Upper lobe of left lung (tissue), 6 donors: ENCODE measurements around the gene CDSN. TPM values are rescaled to one million over a fixed set of nuclear protein-coding genes. Genes with fewer than 3 reads are reported as not detected.

Source experiments
- ATAC-seq, 2 donors: fragments of 200-7000 bp; cut with Tn5 transposase; one replicate each; pipeline ENCODE4 v1.9.1; 2022; ENCODE audit warnings: mild to moderate bottlenecking in 2 of 2, moderate library complexity in 2 of 2; ENCODE audit not compliant: low FRiP score in 2 of 2
- DNase-seq, 2 donors: peaks; one replicate each; pipeline ENCODE4 v3.0.0-alpha.2; 2019 to 2020
- H3K27ac ChIP-seq, 4 donors: fragments of 200-600 bp; sonication (generic); one replicate each; pipeline ENCODE4 v1.5.1; 2016 to 2019
- H3K27me3 ChIP-seq, 4 donors: fragments of 200-600 bp; sonication (generic); one replicate each; pipeline ENCODE4 v1.5.1; 2017 to 2019
- H3K36me3 ChIP-seq, 4 donors: fragments of 200-600 bp; sonication (generic); one replicate each; pipeline ENCODE4 v1.5.1; 2016 to 2019
- H3K4me1 ChIP-seq, 4 donors: fragments of 200-600 bp; sonication (generic); one replicate each; pipeline ENCODE4 v1.5.1; 2018 to 2019
- H3K4me3 ChIP-seq, 4 donors: fragments of 200-600 bp; sonication (generic); one replicate each; pipeline ENCODE4 v1.5.1; 2017 to 2019; ENCODE audit warnings: mild to moderate bottlenecking in 2 of 4, moderate library complexity in 1 of 4
- H3K9me3 ChIP-seq, 4 donors: fragments of 200-600 bp; sonication (generic); one replicate each; pipeline ENCODE4 v1.5.1; 2018 to 2019
- CTCF ChIP-seq, 6 experiments: fragments of 450-650 bp in 4 of 6; fragments of 200-600 bp in 2 of 6; sonication (generic) in 2 of 6; IDR thresholded peaks; one replicate each; pipeline ENCODE4 v1.5.1; 2016 to 2019; ENCODE audit warnings: antibody characterized with exemption in 6 of 6
- EP300 ChIP-seq, 4 donors: sonication (generic); formaldehyde crosslinking; IDR thresholded peaks; one replicate each; pipeline ENCODE4 v1.5.1; 2017; ENCODE audit warnings: antibody characterized with exemption in 4 of 4, control low read depth in 2 of 4
- POLR2A ChIP-seq, 4 donors: fragments of 450-650 bp; IDR thresholded peaks; one replicate each; pipeline ENCODE4 v1.5.1; 2016 to 2017; ENCODE audit warnings: antibody characterized with exemption in 4 of 4, mild to moderate bottlenecking in 2 of 4
- POLR2AphosphoS5 ChIP-seq, 2 donors: sonication (generic); formaldehyde crosslinking; IDR thresholded peaks; one replicate each; pipeline ENCODE4 v1.5.1; 2017; ENCODE audit warnings: antibody characterized with exemption in 2 of 2
- WGBS, 2 donors: methylation state at CpG; one replicate each; pipeline ENCODE4 v1.1.5; 2017 to 2018; 5-methylcytosine and 5-hydroxymethylcytosine counted together
- total RNA-seq, 6 donors: library from RNA; depleted of rRNA in 4 of 6; stranded (reverse); fragments of >200 nt in 4 of 6; gene quantifications; one replicate each; pipeline versions ENCODE4 v1.1.0 to v1.2.1, GENCODE V29; 2016 to 2021
- donor health status: DM: no; HTN: no; CAD: no; lungs with moderate emphysema.
- donor health status: DM: no; HTN: yes; CAD: no; lungs with severe emphysema.

The CDSN gene
- total RNA-seq, 6 donors from 2014 or later = not detected

- Histone ChIP-seq H3K9me3 (no peaks in the 10 kb centered on the region), H3K4me3 (no peak overlapping the region), H3K27ac (no peak overlapping the region), H3K27me3 (no peaks in the 10 kb centered on the region), H3K4me1 (peaks cover 19 to 29% (median 27%) of the 10 kb centered on the region in 4 donors), H3K36me3 (no peaks in the 10 kb centered on the region)
- DNase-seq (no peak), ATAC-seq (no peak)
- TF ChIP-seq EP300 (IDR thresholded peaks at IDR 0.05) (no peak), POLR2A (IDR thresholded peaks at IDR 0.05) (no peak), CTCF (IDR thresholded peaks at IDR 0.05) (no peak), POLR2AphosphoS5 (IDR thresholded peaks at IDR 0.05) (no peak)
- 73 to 90% methylated on average over 5 to 6 of the region's 6 CpGs for WGBS, 2 donors
Measured at GRCh38 chr6:31090973-31091364, 29.3 kb downstream of the CDSN start.

GRCh38 chr6:31090275-31090972, 29.8 kb downstream of the CDSN start:
- no peak overlapping the region for H3K27ac ChIP-seq
- no peak for ATAC-seq
- WGBS, 2 donors = 85 to 96% methylated on average over 3 of the region's 3 CpGs

GRCh38 chr6:31087494-31088089, 32.7 kb downstream of the CDSN start:
- Histone ChIP-seq H3K9me3 (no peaks in the 10 kb centered on the region), H3K27me3 (no peaks in the 10 kb centered on the region), H3K4me1 (peaks cover 5 to 8% (median 5%) of the 10 kb centered on the region in 4 donors), H3K27ac (peak overlapping the region in 1 of 4 donors; percentile 71), H3K4me3 (no peak overlapping the region), H3K36me3 (no peaks in the 10 kb centered on the region)
- WGBS, 2 donors = 13% methylated on average over 14 of the region's 14 CpGs
- DNase-seq (peak in 1 of 2 donors; percentile 80), ATAC-seq (peak; percentile 90 to 96)
- TF ChIP-seq EP300 (IDR thresholded peaks at IDR 0.05) = no peak
- TF ChIP-seq CTCF (IDR thresholded peaks at IDR 0.05) = peak; percentile 66 to 81 (median 70)

More at GRCh38 chr6:31090275-31090972, 29.8 kb downstream of the CDSN start:
- no peak for DNase-seq
- Histone ChIP-seq H3K4me3 (no peak overlapping the region), H3K27me3 (no peaks in the 10 kb centered on the region), H3K9me3 (no peaks in the 10 kb centered on the region), H3K36me3 (no peaks in the 10 kb centered on the region), H3K4me1 (peaks cover 19 to 29% (median 27%) of the 10 kb centered on the region in 4 donors)
- TF ChIP-seq POLR2AphosphoS5 (IDR thresholded peaks at IDR 0.05) (no peak), POLR2A (IDR thresholded peaks at IDR 0.05) (no peak), CTCF (IDR thresholded peaks at IDR 0.05) (no peak), EP300 (IDR thresholded peaks at IDR 0.05) (no peak)

GRCh38 chr6:31086788-31087440, 33.3 kb downstream of the CDSN start:
- H3K4me3 ChIP-seq = no peak overlapping the region
- H3K9me3 ChIP-seq = no peaks in the 10 kb centered on the region
- DNase-seq (no peak), ATAC-seq (peak in 1 of 2 donors; percentile 53)
- H3K4me1 ChIP-seq = peaks cover 5 to 8% (median 5%) of the 10 kb centered on the region in 4 donors
- H3K27ac ChIP-seq = peak overlapping the region in 2 of 4 donors; percentile 8 to 71
- WGBS, 2 donors = 35 to 41% methylated on average over 7 of the region's 7 CpGs
- no peaks in the 10 kb centered on the region for H3K27me3 ChIP-seq
- TF ChIP-seq EP300 (IDR thresholded peaks at IDR 0.05) (no peak), POLR2AphosphoS5 (IDR thresholded peaks at IDR 0.05) (peak in 1 of 2 donors; percentile 47)
- no peaks in the 10 kb centered on the region for H3K36me3 ChIP-seq

GRCh38 chr6:31083742-31084354, 36.4 kb downstream of the CDSN start:
- Histone ChIP-seq H3K4me3 (no peak overlapping the region), H3K4me1 (peaks cover 8 to 11% (median 10%) of the 10 kb centered on the region in 4 donors), H3K27ac (no peak overlapping the region), H3K9me3 (no peaks in the 10 kb centered on the region), H3K27me3 (no peaks in the 10 kb centered on the region), H3K36me3 (no peaks in the 10 kb centered on the region)
- no peak for DNase-seq
- no peak for TF ChIP-seq POLR2A (IDR thresholded peaks at IDR 0.05)
- peak in 2 of 6 experiments; percentile 21 to 24 for TF ChIP-seq CTCF (IDR thresholded peaks at IDR 0.05)
- no peak for ATAC-seq
- WGBS, 2 donors = 51 to 71% methylated on average over 5 to 8 of the region's 8 CpGs
